LNCaP clone FGC (cell line): ENCODE results near the gene NOS1.
"Not testable (repeated sequence)": the region's sequence is repeated elsewhere in the genome, so short reads cannot be mapped to it uniquely, and the experiment has no call there.

Experiments
- DNase-seq: peaks from one replicate; pipeline ENCODE4 v3.0.0-alpha.2; 2011; ENCODE audit warnings: low read depth
- H3K4me3 ChIP-seq: 2 replicates; pipeline ENCODE4 v1.5.1; 2011; ENCODE audit warnings: mild to moderate bottlenecking, low read depth, low read length, control low read depth
- CTCF ChIP-seq: IDR thresholded peaks from 2 replicates; pipeline ENCODE4 v1.5.1; 2012; ENCODE audit warnings: mild to moderate bottlenecking; ENCODE audit not compliant: control insufficient read depth, insufficient read depth; ENCODE audit errors: extremely low read depth

Gene NOS1

DNA sequence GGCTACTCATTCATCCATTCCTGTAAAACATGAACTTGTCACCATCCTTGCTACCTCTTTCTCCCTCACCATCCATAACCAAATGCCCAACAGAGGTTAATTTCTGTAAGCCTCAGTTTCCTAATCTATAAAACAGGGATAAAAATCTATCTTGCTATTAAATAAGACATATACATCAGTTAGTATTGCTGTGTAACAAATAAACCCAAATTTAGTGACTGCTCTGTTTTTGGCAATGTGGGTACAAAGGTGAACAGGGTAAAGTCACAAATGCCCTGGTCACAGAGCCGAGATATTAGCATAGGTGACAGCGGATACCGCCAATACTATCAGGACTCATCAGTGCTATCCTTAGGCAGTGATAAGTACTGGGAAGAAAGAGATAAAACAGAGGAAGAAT lies 167.5 kb downstream of the NOS1 start:
- TF ChIP-seq CTCF: no peak
- DNase-seq: no peak
- no peak overlapping the region for H3K4me3 ChIP-seq

DNA sequence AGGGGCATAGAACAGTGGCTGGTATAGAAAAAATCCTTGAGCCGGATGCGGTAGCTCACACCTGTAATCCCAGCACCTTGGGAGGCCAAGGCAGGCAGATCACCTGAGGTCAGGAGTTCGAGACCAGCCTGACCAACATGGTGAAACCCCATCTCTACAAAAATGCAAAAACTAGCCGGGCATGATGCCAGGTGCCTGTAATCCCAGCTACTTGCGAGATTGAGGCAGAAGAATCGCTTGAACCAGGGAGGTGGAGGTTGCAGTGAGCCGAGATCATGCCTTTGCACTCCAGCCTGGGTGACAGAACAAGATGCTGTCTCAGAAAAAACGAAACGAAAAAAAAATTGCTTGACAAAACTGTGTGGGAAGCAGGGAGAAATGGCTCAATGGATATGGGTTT lies 168.8 kb downstream of the NOS1 start:
- H3K4me3 ChIP-seq, DNase-seq: not testable (repeated sequence)

- DNase-seq: no peak
- TF ChIP-seq CTCF: no peak
- H3K4me3 ChIP-seq: no peak overlapping the region
These were observed 169.4 kb downstream of the NOS1 start for GRCh38 chr12:117192057-117192456.

DNA sequence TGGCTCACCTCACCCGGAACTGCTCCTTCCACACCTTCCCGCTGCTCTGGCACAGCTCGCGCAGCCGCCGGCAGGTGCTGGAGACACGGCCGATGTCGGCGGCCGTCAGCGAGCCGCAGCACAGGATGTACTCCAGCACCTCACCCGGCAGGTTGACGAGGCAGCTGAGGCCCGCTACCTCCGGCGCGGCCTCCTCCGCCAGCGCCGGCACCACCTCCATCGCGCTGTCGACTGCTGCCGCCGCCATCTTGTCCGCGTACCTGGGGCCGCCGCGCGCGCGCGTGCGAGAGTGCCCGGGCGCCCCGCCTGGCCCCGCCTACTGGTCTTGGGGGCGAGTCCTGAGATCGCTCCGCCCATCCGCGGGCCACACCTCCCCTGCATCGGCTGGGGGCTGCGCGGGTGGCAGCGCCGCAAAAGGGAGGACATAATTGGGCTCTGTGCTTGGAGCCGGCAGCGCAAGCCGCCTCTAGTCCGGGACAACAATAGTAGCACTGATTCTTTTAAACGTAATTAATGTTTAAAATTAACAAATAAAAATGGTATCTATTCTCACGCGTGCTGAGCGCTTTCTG lies 171.1 kb downstream of the NOS1 start, which contains the start of gene FBXO21:
TSS of gene FBXO21 (minus strand) at position 261 of the 572 bp plus-strand sequence. CDS start at position 247, 14 bp downstream.
- DNase-seq: peak; percentile 33
- H3K4me3 ChIP-seq: peak within 1 kb of the TSS; percentile 73
- no peak for TF ChIP-seq CTCF

DNA sequence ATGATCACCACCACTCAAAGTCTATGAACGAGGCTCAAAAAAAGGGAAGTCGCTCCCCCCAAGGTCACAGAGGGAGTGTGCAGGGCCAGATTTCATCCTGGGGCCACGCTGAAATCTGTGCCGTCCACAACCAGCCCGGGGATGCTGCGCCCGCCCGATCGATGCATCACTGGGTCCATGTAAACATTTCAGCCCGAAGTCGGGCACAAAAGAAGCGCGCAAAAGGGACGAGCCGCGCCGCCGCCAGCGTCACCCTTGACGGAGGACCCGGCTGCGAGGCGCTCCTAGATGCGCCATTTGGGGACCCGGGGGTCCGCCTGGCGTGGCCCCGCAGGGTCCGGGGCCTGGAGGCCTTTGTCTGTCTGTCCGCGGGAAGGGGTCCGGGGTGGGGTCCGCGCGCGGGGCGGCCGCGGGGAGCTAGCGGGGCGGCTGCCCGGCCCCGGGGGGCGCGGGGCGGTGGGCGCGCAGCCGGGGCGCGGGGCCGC lies 171.7 kb downstream of the NOS1 start:
- no peak for DNase-seq
- TF ChIP-seq CTCF: no peak
- peak overlapping the region; percentile 73 for H3K4me3 ChIP-seq

GRCh38 chr12:117188961-117189724 lies 172.3 kb downstream of the NOS1 start:
- DNase-seq: no peak
- H3K4me3 ChIP-seq: peak overlapping the region; percentile 73
- TF ChIP-seq CTCF: peak; percentile 33

- no peak for TF ChIP-seq CTCF
- DNase-seq: no peak
- H3K4me3 ChIP-seq: no peak overlapping the region
These were observed 173.2 kb downstream of the NOS1 start for GRCh38 chr12:117188121-117188665.
